SK-N-SH (cell line): ENCODE data around the gene OR8D1. TPM values are rescaled to one million over a fixed set of nuclear protein-coding genes. Genes with fewer than 3 reads are reported as not detected.

ENCODE experiments used
- CTCF ChIA-PET: fragments of 300-600, 350-600 bp; formaldehyde crosslinking; extraction: SDS; loops from one replicate; lab custom pipeline; 2021; lab: Yijun Ruan, JAX
- POLR2A ChIA-PET: fragments of 350-600 bp; sonication (Branson Sonifier 250); formaldehyde crosslinking; extraction: SDS; loops from one replicate; lab custom pipeline; 2020; ENCODE audit warnings: antibody characterized with exemption, inconsistent platforms; lab: Yijun Ruan, JAX
- DNase-seq: peaks from one replicate; pipeline ENCODE4 v3.0.0; 2012
- H2AFZ ChIP-seq: fragments of 200-600 bp; sonication (generic); 2 replicates; pipeline ENCODE4 v1.8.1; 2016; ENCODE audit warnings: antibody characterized with exemption, mild to moderate bottlenecking, low read depth
- H3F3A ChIP-seq: fragments of 200-600 bp; sonication (generic); replicated peaks from 2 replicates; pipeline ENCODE3; 2016; ENCODE audit warnings: antibody characterized with exemption, mild to moderate bottlenecking; ENCODE audit not compliant: insufficient read depth
- H3K27ac ChIP-seq, 2 experiments: fragments of 200-500 bp in 1 of 2; fragments of 200-600 bp in 1 of 2; sonication (Bioruptor generic) in 1 of 2; sonication (generic), shearing (Covaris generic) in 1 of 2; 2 replicates each; pipeline versions ENCODE4 v1.5.1 to v1.6.1; 2014 to 2016; ENCODE audit warnings: low read depth in 2 of 2, inconsistent platforms in 1 of 2, low read length in 1 of 2, mild to moderate bottlenecking in 1 of 2, mixed read lengths in 1 of 2
- H3K27me3 ChIP-seq: fragments of 200-600 bp; sonication (generic), shearing (Covaris generic); 2 replicates; pipeline ENCODE4 v1.6.1; 2016; ENCODE audit warnings: mixed run types; ENCODE audit not compliant: insufficient read depth
- H3K36me3 ChIP-seq, 2 experiments: fragments of 200-500 bp in 1 of 2; fragments of 200-600 bp in 1 of 2; sonication (Bioruptor generic) in 1 of 2; sonication (generic) in 1 of 2; replicated peaks in 1 of 2; 2 replicates each; pipeline versions ENCODE3 to v1.5.1; 2014 to 2016; ENCODE audit warnings: low read length in 1 of 2, mild to moderate bottlenecking in 1 of 2; ENCODE audit not compliant: insufficient read depth in 2 of 2, control insufficient read depth in 1 of 2
- H3K4me1 ChIP-seq, 2 experiments: fragments of 200-500 bp in 1 of 2; fragments of 200-600 bp in 1 of 2; sonication (Bioruptor generic) in 1 of 2; sonication (generic), shearing (Covaris generic) in 1 of 2; 2 replicates each; pipeline versions ENCODE4 v1.5.1 to v1.6.1; 2014 to 2016; ENCODE audit warnings: low read depth in 1 of 2, low read length in 1 of 2, mixed run types in 1 of 2; ENCODE audit not compliant: insufficient read depth in 2 of 2, control insufficient read depth in 1 of 2
- H3K4me2 ChIP-seq: fragments of 200-600 bp; sonication (generic), shearing (Covaris generic); 2 replicates; pipeline ENCODE4 v1.6.1; 2017; ENCODE audit warnings: mixed run types
- H3K4me3 ChIP-seq, 2 experiments: fragments of 200-500 bp in 1 of 2; fragments of 200-600 bp in 1 of 2; sonication (Bioruptor generic) in 1 of 2; sonication (generic), shearing (Covaris generic) in 1 of 2; 2 replicates each; pipeline versions ENCODE4 v1.5.1 to v1.8.1; 2014 to 2016; ENCODE audit warnings: low read depth in 2 of 2, inconsistent platforms in 1 of 2, low read length in 1 of 2, mild to moderate bottlenecking in 1 of 2, mixed read lengths in 1 of 2, moderate library complexity in 1 of 2
- H3K79me2 ChIP-seq: fragments of 200-600 bp; sonication (generic); 2 replicates; pipeline ENCODE4 v1.8.1; 2017; ENCODE audit warnings: mild to moderate bottlenecking; ENCODE audit not compliant: insufficient read depth
- H3K9ac ChIP-seq: fragments of 200-600 bp; sonication (generic); 2 replicates; pipeline ENCODE4 v1.6.1; 2017; ENCODE audit warnings: mixed run types
- H3K9me2 ChIP-seq: fragments of 200-600 bp; sonication (generic); 2 replicates; pipeline ENCODE4 v1.6.1; 2017; ENCODE audit warnings: mixed run types
- H3K9me3 ChIP-seq: fragments of 200-600 bp; sonication (generic); 2 replicates; pipeline ENCODE4 v1.6.1; 2017; ENCODE audit warnings: mixed run types, mild to moderate bottlenecking, moderate library complexity
- H4K20me1 ChIP-seq: fragments of 200-600 bp; sonication (generic); 2 replicates; pipeline ENCODE4 v1.6.1; 2017; ENCODE audit warnings: mild to moderate bottlenecking, mixed run types; ENCODE audit not compliant: insufficient read depth
- CHD2 ChIP-seq: fragments of 150-350 bp; IDR thresholded peaks from 2 replicates; pipeline ENCODE4 v1.6.1; 2018; ENCODE audit warnings: low read length; ENCODE audit not compliant: partially characterized antibody
- ELF1 ChIP-seq: IDR thresholded peaks from 2 replicates; pipeline ENCODE4 v1.4.0; 2012
- EP300 ChIP-seq, 2 experiments: IDR thresholded peaks; 2 replicates each; pipeline versions ENCODE4 v1.4.0 to v1.6.1; 2012; ENCODE audit warnings: borderline replicate concordance in 1 of 2, low read depth in 1 of 2, low read length in 1 of 2
- EZH2phosphoT487 ChIP-seq: fragments of 200-600 bp; sonication (generic); IDR thresholded peaks from 2 replicates; pipeline ENCODE4 v1.6.1; 2017; ENCODE audit warnings: low read depth, mixed run types, mild to moderate bottlenecking, antibody characterized with exemption, moderate library complexity, borderline replicate concordance
- FOSL2 ChIP-seq: IDR thresholded peaks from 2 replicates; pipeline ENCODE4 v1.4.0; 2012; ENCODE audit warnings: low read depth, mild to moderate bottlenecking, moderate library complexity, borderline replicate concordance
- FOXM1 ChIP-seq: IDR thresholded peaks from 2 replicates; pipeline ENCODE4 v1.4.0; 2012; ENCODE audit warnings: low read depth, mild to moderate bottlenecking
- GABPA ChIP-seq: IDR thresholded peaks from 2 replicates; pipeline ENCODE4 v1.4.0; 2012; ENCODE audit warnings: low read depth, mild to moderate bottlenecking
- GATA2 ChIP-seq: sonication (generic); formaldehyde crosslinking; IDR thresholded peaks from 2 replicates; pipeline ENCODE4 v1.5.0; 2020; ENCODE audit warnings: mild to moderate bottlenecking, missing genetic modification reagents
- NFIC ChIP-seq: IDR thresholded peaks from 2 replicates; pipeline ENCODE4 v1.4.0; 2012; ENCODE audit warnings: borderline replicate concordance
- NRF1 ChIP-seq: IDR thresholded peaks from 2 replicates; pipeline ENCODE4 v1.6.1; 2012; ENCODE audit warnings: low read depth, mild to moderate bottlenecking, low read length
- POLR2AphosphoS5 ChIP-seq: IDR thresholded peaks from 2 replicates; pipeline ENCODE4 v1.6.1; 2012; ENCODE audit warnings: low read depth, low read length
- RCOR1 ChIP-seq: fragments of 150-350 bp; IDR thresholded peaks from 2 replicates; pipeline ENCODE4 v1.6.1; 2017; ENCODE audit warnings: antibody characterized with exemption, low read length
- RXRA ChIP-seq: IDR thresholded peaks from 2 replicates; pipeline ENCODE4 v1.4.0; 2012; ENCODE audit warnings: low read depth, mild to moderate bottlenecking, borderline replicate concordance
- SMC3 ChIP-seq: IDR thresholded peaks from 2 replicates; pipeline ENCODE4 v1.6.1; 2012; ENCODE audit warnings: low read depth, low read length, improper control_type of control experiment
- TCF12 ChIP-seq: IDR thresholded peaks from 2 replicates; pipeline ENCODE4 v1.4.0; 2012
- TEAD4 ChIP-seq: IDR thresholded peaks from 2 replicates; pipeline ENCODE4 v1.4.0; 2012; ENCODE audit warnings: mild to moderate bottlenecking, borderline replicate concordance; ENCODE audit not compliant: insufficient read depth
- USF1 ChIP-seq: IDR thresholded peaks from 2 replicates; pipeline ENCODE4 v1.4.0; 2012; ENCODE audit warnings: low read depth, borderline replicate concordance
- WGBS: methylation state at CpG from one replicate; pipeline ENCODE4 v1.1.6; 2017; ENCODE audit warnings: low lambda C conversion rate; 5-methylcytosine and 5-hydroxymethylcytosine counted together
- polyA plus RNA-seq, 3 experiments: library from polyadenylated mRNA; depleted of rRNA; stranded (reverse); fragments of >200 nt; gene quantifications; 2 replicates each; pipeline ENCODE4 v1.2.3, GENCODE V29; 2012
- TF ChIP-seq, protein P1 (sequence below): fragments of 150-350 bp; IDR thresholded peaks from 2 replicates; pipeline ENCODE4 v1.6.1; 2016; ENCODE audit warnings: mild to moderate bottlenecking, low read depth, low read length
- TF ChIP-seq, protein P2 (sequence below): IDR thresholded peaks from 2 replicates; pipeline ENCODE4 v1.6.1; 2012; ENCODE audit warnings: mild to moderate bottlenecking, low read depth, low read length, moderate library complexity
- TF ChIP-seq, protein P3 (sequence below): IDR thresholded peaks from 2 replicates; pipeline ENCODE4 v1.4.0; 2012; ENCODE audit warnings: low read depth, borderline replicate concordance

The OR8D1 gene
- polyA plus RNA-seq, 1 of the 3 experiments (the other 2 are of a cell fraction), result not detected

GRCh38 chr11:124346311-124346955, 32.7 kb upstream of the OR8D1 start:
- Histone ChIP-seq H2AFZ (no peak overlapping the region), H4K20me1 (no peaks in the 10 kb centered on the region), H3K9me2 (no peaks in the 10 kb centered on the region), H3K9ac (no peak overlapping the region), H3K9me3 (no peaks in the 10 kb centered on the region)
- TF ChIP-seq RCOR1 (no peak), USF1 (no peak)
- TF ChIP-seq, all 33 proteins: peak for 0
- Histone ChIP-seq H3K27ac (no peak overlapping the region), H3K4me2 (no peak overlapping the region), H3K36me3 (no peaks in the 10 kb centered on the region), H3K4me1 (no peaks in the 10 kb centered on the region), H3K79me2 (no peaks in the 10 kb centered on the region), H3F3A (no peaks in the 10 kb centered on the region), H3K27me3 (no peaks in the 10 kb centered on the region), H3K4me3 (no peak overlapping the region)
- DNase-seq, result no peak
- POLR2A ChIA-PET, result no interaction called here
- under 1% methylated on average over 3 of the region's 3 CpGs for WGBS
- CTCF ChIA-PET, result no interaction called here

- Histone ChIP-seq H3K9ac (no peak overlapping the region), H3K36me3 (no peaks in the 10 kb centered on the region), H3K27ac (no peak overlapping the region), H3K9me3 (no peaks in the 10 kb centered on the region), H3K4me2 (no peak overlapping the region), H3F3A (no peaks in the 10 kb centered on the region), H3K9me2 (no peaks in the 10 kb centered on the region), H2AFZ (no peak overlapping the region), H4K20me1 (no peaks in the 10 kb centered on the region), H3K4me3 (no peak overlapping the region), H3K27me3 (no peaks in the 10 kb centered on the region), H3K4me1 (no peaks in the 10 kb centered on the region), H3K79me2 (no peaks in the 10 kb centered on the region)
- ChIA-PET CTCF (interaction anchor here (1.6 kb wide), 1 partner anchor 58 kb away, joined by 5 read pairs; no protein-coding TSS in a partner anchor), POLR2A (no interaction called here)
- 0% methylated on average over 5 of the region's 5 CpGs for WGBS
- DNase-seq, result no peak
- TF ChIP-seq TEAD4, result no peak
- TF ChIP-seq EP300 (IDR thresholded peaks at IDR 0.05; ENCODE audit: borderline replicate concordance in 1 of 2, low read depth in 1 of 2, low read length in 1 of 2), result no peak
- no peak for TF ChIP-seq NRF1
- no peak for TF ChIP-seq ELF1
- no peak for TF ChIP-seq CHD2
- no peak for TF ChIP-seq POLR2AphosphoS5
- TF ChIP-seq, protein P1, sequence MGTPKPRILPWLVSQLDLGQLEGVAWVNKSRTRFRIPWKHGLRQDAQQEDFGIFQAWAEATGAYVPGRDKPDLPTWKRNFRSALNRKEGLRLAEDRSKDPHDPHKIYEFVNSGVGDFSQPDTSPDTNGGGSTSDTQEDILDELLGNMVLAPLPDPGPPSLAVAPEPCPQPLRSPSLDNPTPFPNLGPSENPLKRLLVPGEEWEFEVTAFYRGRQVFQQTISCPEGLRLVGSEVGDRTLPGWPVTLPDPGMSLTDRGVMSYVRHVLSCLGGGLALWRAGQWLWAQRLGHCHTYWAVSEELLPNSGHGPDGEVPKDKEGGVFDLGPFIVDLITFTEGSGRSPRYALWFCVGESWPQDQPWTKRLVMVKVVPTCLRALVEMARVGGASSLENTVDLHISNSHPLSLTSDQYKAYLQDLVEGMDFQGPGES, result no peak
- no peak for TF ChIP-seq TCF12
- no peak for TF ChIP-seq USF1
- TF ChIP-seq GABPA, result no peak
- TF ChIP-seq NFIC, result no peak
- TF ChIP-seq RXRA, result no peak
- no peak for TF ChIP-seq GATA2 (CRISPR knock-in tag)
- TF ChIP-seq, protein P2, sequence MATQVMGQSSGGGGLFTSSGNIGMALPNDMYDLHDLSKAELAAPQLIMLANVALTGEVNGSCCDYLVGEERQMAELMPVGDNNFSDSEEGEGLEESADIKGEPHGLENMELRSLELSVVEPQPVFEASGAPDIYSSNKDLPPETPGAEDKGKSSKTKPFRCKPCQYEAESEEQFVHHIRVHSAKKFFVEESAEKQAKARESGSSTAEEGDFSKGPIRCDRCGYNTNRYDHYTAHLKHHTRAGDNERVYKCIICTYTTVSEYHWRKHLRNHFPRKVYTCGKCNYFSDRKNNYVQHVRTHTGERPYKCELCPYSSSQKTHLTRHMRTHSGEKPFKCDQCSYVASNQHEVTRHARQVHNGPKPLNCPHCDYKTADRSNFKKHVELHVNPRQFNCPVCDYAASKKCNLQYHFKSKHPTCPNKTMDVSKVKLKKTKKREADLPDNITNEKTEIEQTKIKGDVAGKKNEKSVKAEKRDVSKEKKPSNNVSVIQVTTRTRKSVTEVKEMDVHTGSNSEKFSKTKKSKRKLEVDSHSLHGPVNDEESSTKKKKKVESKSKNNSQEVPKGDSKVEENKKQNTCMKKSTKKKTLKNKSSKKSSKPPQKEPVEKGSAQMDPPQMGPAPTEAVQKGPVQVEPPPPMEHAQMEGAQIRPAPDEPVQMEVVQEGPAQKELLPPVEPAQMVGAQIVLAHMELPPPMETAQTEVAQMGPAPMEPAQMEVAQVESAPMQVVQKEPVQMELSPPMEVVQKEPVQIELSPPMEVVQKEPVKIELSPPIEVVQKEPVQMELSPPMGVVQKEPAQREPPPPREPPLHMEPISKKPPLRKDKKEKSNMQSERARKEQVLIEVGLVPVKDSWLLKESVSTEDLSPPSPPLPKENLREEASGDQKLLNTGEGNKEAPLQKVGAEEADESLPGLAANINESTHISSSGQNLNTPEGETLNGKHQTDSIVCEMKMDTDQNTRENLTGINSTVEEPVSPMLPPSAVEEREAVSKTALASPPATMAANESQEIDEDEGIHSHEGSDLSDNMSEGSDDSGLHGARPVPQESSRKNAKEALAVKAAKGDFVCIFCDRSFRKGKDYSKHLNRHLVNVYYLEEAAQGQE, result no peak
- TF ChIP-seq EZH2phosphoT487, result no peak
- TF ChIP-seq, protein P3, sequence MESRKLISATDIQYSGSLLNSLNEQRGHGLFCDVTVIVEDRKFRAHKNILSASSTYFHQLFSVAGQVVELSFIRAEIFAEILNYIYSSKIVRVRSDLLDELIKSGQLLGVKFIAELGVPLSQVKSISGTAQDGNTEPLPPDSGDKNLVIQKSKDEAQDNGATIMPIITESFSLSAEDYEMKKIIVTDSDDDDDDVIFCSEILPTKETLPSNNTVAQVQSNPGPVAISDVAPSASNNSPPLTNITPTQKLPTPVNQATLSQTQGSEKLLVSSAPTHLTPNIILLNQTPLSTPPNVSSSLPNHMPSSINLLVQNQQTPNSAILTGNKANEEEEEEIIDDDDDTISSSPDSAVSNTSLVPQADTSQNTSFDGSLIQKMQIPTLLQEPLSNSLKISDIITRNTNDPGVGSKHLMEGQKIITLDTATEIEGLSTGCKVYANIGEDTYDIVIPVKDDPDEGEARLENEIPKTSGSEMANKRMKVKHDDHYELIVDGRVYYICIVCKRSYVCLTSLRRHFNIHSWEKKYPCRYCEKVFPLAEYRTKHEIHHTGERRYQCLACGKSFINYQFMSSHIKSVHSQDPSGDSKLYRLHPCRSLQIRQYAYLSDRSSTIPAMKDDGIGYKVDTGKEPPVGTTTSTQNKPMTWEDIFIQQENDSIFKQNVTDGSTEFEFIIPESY, result no peak
- no peak for TF ChIP-seq FOSL2
- no peak for TF ChIP-seq FOXM1
- TF ChIP-seq SMC3, result no peak
Measured at GRCh38 chr11:124344346-124344745, 30.6 kb upstream of the OR8D1 start.
